Measurements from ENCODE around the gene RANBP1.
A peak's percentile ranks its signal among the peaks of the same experiment; 100 is the strongest.

The RANBP1 gene

GRCh38 chr22:20116951-20117632, 1.2 kb downstream of the RANBP1 start, which contains the start of gene TRMT2A:
TSS of gene TRMT2A (minus strand) at chr22:20117226. CDS start at chr22:20116906, 320 bp downstream.
- H3K9ac ChIP-seq (ENCODE audit: low read depth, low read length): peak within 1 kb of the TSS; percentile 97
- H3K27ac ChIP-seq (ENCODE audit: low read length): peak within 1 kb of the TSS; percentile 95
- H2AFZ ChIP-seq (ENCODE audit: low read depth, low read length): peak within 1 kb of the TSS; percentile 87
- DNase-seq (peak; percentile 98), ATAC-seq (ENCODE audit: insufficient read depth, low read depth) (peak; percentile 76)
- peaks cover 89% of the 10 kb centered on the region for H3K36me3 ChIP-seq (ENCODE audit: insufficient read depth, low read length)
- H3K79me2 ChIP-seq (ENCODE audit: insufficient read depth, low read length): peaks cover 88% of the 10 kb centered on the region
- H3K4me1 ChIP-seq (ENCODE audit: insufficient read depth, low read length): peaks cover 71% of the 10 kb centered on the region
- H3K9me3 ChIP-seq (ENCODE audit: insufficient read depth, low read length, severe bottlenecking): no peaks in the 10 kb centered on the region
- TF ChIP-seq EZH2 (IDR thresholded peaks at IDR 0.05; ENCODE audit: borderline replicate concordance, low read depth, low read length, severe bottlenecking): no peak
- TF ChIP-seq, protein P1, sequence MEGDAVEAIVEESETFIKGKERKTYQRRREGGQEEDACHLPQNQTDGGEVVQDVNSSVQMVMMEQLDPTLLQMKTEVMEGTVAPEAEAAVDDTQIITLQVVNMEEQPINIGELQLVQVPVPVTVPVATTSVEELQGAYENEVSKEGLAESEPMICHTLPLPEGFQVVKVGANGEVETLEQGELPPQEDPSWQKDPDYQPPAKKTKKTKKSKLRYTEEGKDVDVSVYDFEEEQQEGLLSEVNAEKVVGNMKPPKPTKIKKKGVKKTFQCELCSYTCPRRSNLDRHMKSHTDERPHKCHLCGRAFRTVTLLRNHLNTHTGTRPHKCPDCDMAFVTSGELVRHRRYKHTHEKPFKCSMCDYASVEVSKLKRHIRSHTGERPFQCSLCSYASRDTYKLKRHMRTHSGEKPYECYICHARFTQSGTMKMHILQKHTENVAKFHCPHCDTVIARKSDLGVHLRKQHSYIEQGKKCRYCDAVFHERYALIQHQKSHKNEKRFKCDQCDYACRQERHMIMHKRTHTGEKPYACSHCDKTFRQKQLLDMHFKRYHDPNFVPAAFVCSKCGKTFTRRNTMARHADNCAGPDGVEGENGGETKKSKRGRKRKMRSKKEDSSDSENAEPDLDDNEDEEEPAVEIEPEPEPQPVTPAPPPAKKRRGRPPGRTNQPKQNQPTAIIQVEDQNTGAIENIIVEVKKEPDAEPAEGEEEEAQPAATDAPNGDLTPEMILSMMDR (IDR thresholded peaks at IDR 0.05; ENCODE audit: borderline replicate concordance, extremely low read depth, low read length, poor library complexity, severe bottlenecking): peak; percentile 26
- peak within 1 kb of the TSS; percentile 95 for H3K4me2 ChIP-seq (ENCODE audit: insufficient read depth, low read length)
- no peaks in the 10 kb centered on the region for H3K27me3 ChIP-seq (ENCODE audit: insufficient read depth, low read length, poor library complexity)
- peak within 1 kb of the TSS; percentile 97 to 100 for H3K4me3 ChIP-seq (ENCODE audit: low read depth in 1 of 2, low read length in 2 of 2)
- peaks cover 81% of the 10 kb centered on the region for H4K20me1 ChIP-seq (ENCODE audit: insufficient read depth, low read length)

- TF ChIP-seq, protein P1 (IDR thresholded peaks at IDR 0.05; ENCODE audit: borderline replicate concordance, extremely low read depth, low read length, poor library complexity, severe bottlenecking): no peak
- no peak for TF ChIP-seq EZH2 (IDR thresholded peaks at IDR 0.05; ENCODE audit: borderline replicate concordance, low read depth, low read length, severe bottlenecking)
- H3K4me2 ChIP-seq (ENCODE audit: insufficient read depth, low read length): peak overlapping the region; percentile 95
- peaks cover 71% of the 10 kb centered on the region for H3K4me1 ChIP-seq (ENCODE audit: insufficient read depth, low read length)
- peak overlapping the region; percentile 81 for H3K27ac ChIP-seq (ENCODE audit: low read length)
- peak overlapping the region; percentile 97 to 100 for H3K4me3 ChIP-seq (ENCODE audit: low read depth in 1 of 2, low read length in 2 of 2)
- H3K9me3 ChIP-seq (ENCODE audit: insufficient read depth, low read length, severe bottlenecking): no peaks in the 10 kb centered on the region
- DNase-seq (peak; percentile 42), ATAC-seq (ENCODE audit: insufficient read depth, low read depth) (no peak; the same call in 2 of the 3 replicates)
- H2AFZ ChIP-seq (ENCODE audit: low read depth, low read length): peak overlapping the region; percentile 41; the same call in 1 of the 2 replicates
- peaks cover 81% of the 10 kb centered on the region for H4K20me1 ChIP-seq (ENCODE audit: insufficient read depth, low read length)
- H3K9ac ChIP-seq (ENCODE audit: low read depth, low read length): peak overlapping the region; percentile 97
- H3K27me3 ChIP-seq (ENCODE audit: insufficient read depth, low read length, poor library complexity): no peaks in the 10 kb centered on the region
- H3K79me2 ChIP-seq (ENCODE audit: insufficient read depth, low read length): peaks cover 93% of the 10 kb centered on the region
- peaks cover 88% of the 10 kb centered on the region for H3K36me3 ChIP-seq (ENCODE audit: insufficient read depth, low read length)
Observed at GRCh38 chr22:20117633-20118299, 1.9 kb downstream of the RANBP1 start.

GRCh38 chr22:20118300-20119020, 2.6 kb downstream of the RANBP1 start:
- H3K36me3 ChIP-seq (ENCODE audit: insufficient read depth, low read length): peaks cover 88% of the 10 kb centered on the region

More at GRCh38 chr22:20118300-20119020, 2.6 kb downstream of the RANBP1 start:
- no peaks in the 10 kb centered on the region for H3K9me3 ChIP-seq (ENCODE audit: insufficient read depth, low read length, severe bottlenecking)
- peaks cover 82% of the 10 kb centered on the region for H4K20me1 ChIP-seq (ENCODE audit: insufficient read depth, low read length)
- H3K79me2 ChIP-seq (ENCODE audit: insufficient read depth, low read length): peaks cover 95% of the 10 kb centered on the region
- H3K9ac ChIP-seq (ENCODE audit: low read depth, low read length): peak overlapping the region; percentile 97
- no peak for TF ChIP-seq EZH2 (IDR thresholded peaks at IDR 0.05; ENCODE audit: borderline replicate concordance, low read depth, low read length, severe bottlenecking)
- H3K4me2 ChIP-seq (ENCODE audit: insufficient read depth, low read length): peak overlapping the region; percentile 95
- H3K4me3 ChIP-seq (ENCODE audit: low read depth in 1 of 2, low read length in 2 of 2): peak overlapping the region; percentile 97 to 100
- DNase-seq: peak; percentile 41
- H3K27me3 ChIP-seq (ENCODE audit: insufficient read depth, low read length, poor library complexity): no peaks in the 10 kb centered on the region
- 0 out of 2 replicates have a peak overlapping the region, but pooled peaks have one; percentile 41 for H2AFZ ChIP-seq (ENCODE audit: low read depth, low read length)
- H3K4me1 ChIP-seq (ENCODE audit: insufficient read depth, low read length): peaks cover 68% of the 10 kb centered on the region
- H3K27ac ChIP-seq (ENCODE audit: low read length): peak overlapping the region; percentile 81
- no peak for ATAC-seq (ENCODE audit: insufficient read depth, low read depth)
